A673 (cell line): Measurements from ENCODE around the gene TIMM21.

Experiments used
- CTCF ChIP-seq: fragments of 300-800, 200-600 bp; sonication (generic); conservative IDR thresholded peaks from 2 replicates; pipeline ENCODE4 v1.5.1; 2017; ENCODE audit warnings: low read depth, mild to moderate bottlenecking, antibody characterized with exemption, low read length, moderate library complexity, mixed read lengths
- EZH2 ChIP-seq: fragments of 200-600 bp; sonication (generic); IDR thresholded peaks from 2 replicates; pipeline ENCODE4 v1.6.1; 2017; ENCODE audit warnings: borderline replicate concordance, low read depth, mild to moderate bottlenecking, mixed read lengths, antibody characterized with exemption, low read length; ENCODE audit not compliant: poor library complexity, severe bottlenecking

DNA sequence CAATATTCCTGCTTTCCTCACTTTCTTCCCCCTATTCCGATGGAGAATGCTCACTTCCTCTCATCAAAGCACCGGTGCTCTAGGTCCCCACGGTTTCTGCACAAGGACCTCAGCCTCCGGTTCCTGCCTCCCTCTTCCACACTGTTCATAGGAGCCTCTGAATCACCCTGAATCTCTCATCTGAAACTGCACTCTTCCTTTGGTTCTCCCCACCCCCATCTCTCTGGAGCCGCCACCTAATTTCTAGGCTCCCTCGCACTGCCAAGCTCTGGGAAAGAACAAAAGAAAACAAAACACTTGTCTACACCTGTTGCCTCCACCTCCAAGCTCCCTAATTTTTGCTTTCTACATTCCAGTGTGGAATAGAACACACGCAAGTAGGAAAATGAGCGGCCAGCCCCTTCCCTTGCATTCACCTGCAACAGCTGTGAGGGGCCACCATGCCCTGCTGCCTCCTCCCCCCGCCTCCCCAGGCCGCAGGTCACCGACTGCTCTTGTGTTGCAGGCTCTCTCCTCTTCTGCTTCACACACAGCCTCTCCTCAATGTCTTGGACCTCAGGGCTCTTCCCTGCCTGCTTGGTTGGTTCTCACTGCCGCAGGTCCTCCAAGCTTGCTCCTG is 10.3 kb upstream of the TIMM21 start:
- TF ChIP-seq CTCF (no peak), EZH2 (no peak)
